Liver (tissue), 3 donors: ENCODE data around the gene HNRNPR.

Experiments used
- ATF3 ChIP-seq: IDR thresholded peaks from 2 replicates; pipeline ENCODE4 v1.6.1; 2016; ENCODE audit warnings: antibody characterized with exemption
- CTCF ChIP-seq: fragments of 150-350 bp; IDR thresholded peaks from 2 replicates; pipeline ENCODE4 v1.5.1; 2017; ENCODE audit warnings: improper control_type of control experiment, low read depth, low read length; ENCODE audit not compliant: missing input control
- JUND ChIP-seq, 2 donors: IDR thresholded peaks; 2 replicates each; pipeline ENCODE4 v1.6.1; 2016; ENCODE audit warnings: antibody characterized with exemption in 2 of 2
- MAX ChIP-seq: IDR thresholded peaks from 2 replicates; pipeline ENCODE4 v1.6.1; 2016; ENCODE audit warnings: antibody characterized with exemption
- RAD21 ChIP-seq, 2 donors: IDR thresholded peaks; 2 replicates each; pipeline ENCODE4 v1.6.1; 2016; ENCODE audit warnings: antibody characterized with exemption in 2 of 2, mild to moderate bottlenecking in 2 of 2
- SP1 ChIP-seq: IDR thresholded peaks from 2 replicates; pipeline ENCODE4 v1.6.1; 2018; ENCODE audit warnings: antibody characterized with exemption, mild to moderate bottlenecking
- donor health status: healthy.
- donor health status: healthy.

- TF ChIP-seq CTCF: no peak
- no peak for TF ChIP-seq MAX
- TF ChIP-seq SP1: no peak
- TF ChIP-seq RAD21 (IDR thresholded peaks at IDR 0.05): no peak
- TF ChIP-seq JUND (IDR thresholded peaks at IDR 0.05): peak; percentile 84 to 88
- TF ChIP-seq ATF3: peak; percentile 28
Measured at GRCh38 chr1:23282957-23283356, 61.1 kb downstream of the HNRNPR start.
